HepG2 (cell line): ENCODE results near the gene ST6GALNAC3. TPM values are rescaled to one million over a fixed set of nuclear protein-coding genes. Genes with fewer than 3 reads are reported as not detected.

ENCODE experiments used
- ATAC-seq: fragments of 200-7000 bp; cut with Tn5 transposase; 3 replicates; pipeline ENCODE4 v1.9.1; 2020; ENCODE audit warnings: mild to moderate bottlenecking, moderate library complexity
- BruUV-seq: library from RNA; stranded (reverse); fragments of 400-500 nt; replicated peaks from 2 replicates; lab custom pipeline; 2021; lab: Mats Ljungman, UMichigan
- CTCF ChIA-PET: fragments of 300-600 bp; formaldehyde crosslinking; extraction: SDS; loops from one replicate; lab custom pipeline; 2021; ENCODE audit warnings: low total read pairs, inconsistent platforms, low intra/inter-chr PET ratio; lab: Yijun Ruan, JAX
- POLR2A ChIA-PET: fragments of 350-600 bp; sonication (Branson Sonifier 250); formaldehyde crosslinking; loops from one replicate; lab custom pipeline; 2020; ENCODE audit warnings: antibody characterized with exemption, inconsistent platforms; lab: Yijun Ruan, JAX
- DNase-seq: peaks from one replicate; pipeline ENCODE4 v3.0.0-alpha.2; 2015; ENCODE audit warnings: low spot score
- FAIRE-seq: peaks from 3 replicates; lab custom pipeline; 2011; peaks lifted over from hg19 to GRCh38; lab: Jason Lieb, UNC
- H2AFZ ChIP-seq: one replicate; pipeline ENCODE4 v1.6.1; 2011; ENCODE audit warnings: low read length, inconsistent platforms
- H3K27ac ChIP-seq: fragments of 300-600 bp; 3 replicates; pipeline ENCODE4 v1.8.0; 2011; ENCODE audit warnings: mixed run types, mild to moderate bottlenecking, mixed read lengths, low read length, inconsistent platforms; ENCODE audit not compliant: insufficient read depth; ENCODE audit errors: extremely low read length
- H3K27me3 ChIP-seq, 2 experiments: fragments of 200-600 bp in 1 of 2; 2 replicates in 1 of 2; 3 replicates in 1 of 2; pipeline versions ENCODE4 v1.6.0 to v1.8.0; 2011; ENCODE audit warnings: low read length in 2 of 2, mild to moderate bottlenecking in 2 of 2, moderate library complexity in 2 of 2, inconsistent platforms in 1 of 2; ENCODE audit not compliant: insufficient read depth in 2 of 2, control insufficient read depth in 1 of 2
- H3K36me3 ChIP-seq, 2 experiments: fragments of 200-600 bp in 1 of 2; replicated peaks in 1 of 2; 2 replicates in 1 of 2; 3 replicates in 1 of 2; pipeline versions ENCODE4 v1.5.1 to v1.8.0; 2011; ENCODE audit warnings: low read length in 2 of 2, inconsistent platforms in 1 of 2; ENCODE audit not compliant: insufficient read depth in 2 of 2, control insufficient read depth in 1 of 2
- H3K4me1 ChIP-seq: 2 replicates; pipeline ENCODE4 v1.5.1; 2012; ENCODE audit warnings: low read length, inconsistent platforms; ENCODE audit not compliant: insufficient read depth
- H3K4me2 ChIP-seq: 2 replicates; pipeline ENCODE4 v1.6.0; 2011; ENCODE audit warnings: low read depth, low read length, inconsistent platforms
- H3K4me3 ChIP-seq, 3 experiments: fragments of 200-600 bp in 1 of 3; sonication (generic), shearing (Covaris generic) in 1 of 3; replicated peaks in 1 of 3; 2 replicates each; pipeline ENCODE4 v1.5.1; 2011 to 2016; ENCODE audit warnings: low read length in 3 of 3, inconsistent platforms in 2 of 3, low read depth in 2 of 3, mild to moderate bottlenecking in 2 of 3, control low read depth in 1 of 3, mixed read lengths in 1 of 3; ENCODE audit not compliant: insufficient read depth in 1 of 3
- H3K79me2 ChIP-seq: one replicate; pipeline ENCODE4 v1.6.1; 2011; ENCODE audit warnings: low read length, inconsistent platforms; ENCODE audit not compliant: insufficient read depth
- H3K9ac ChIP-seq: 2 replicates; pipeline ENCODE4 v1.6.0; 2011; ENCODE audit warnings: mild to moderate bottlenecking, low read depth, low read length, inconsistent platforms; ENCODE audit not compliant: insufficient read depth
- H3K9me3 ChIP-seq: 2 replicates; pipeline ENCODE4 v1.5.1; 2012; ENCODE audit warnings: mild to moderate bottlenecking, low read length
- H4K20me1 ChIP-seq: 2 replicates; pipeline ENCODE4 v1.6.0; 2011; ENCODE audit warnings: inconsistent platforms, mild to moderate bottlenecking, low read length, moderate library complexity; ENCODE audit not compliant: insufficient read depth
- ATAD3A ChIP-seq: sonication (generic); formaldehyde crosslinking; IDR thresholded peaks from 2 replicates; pipeline ENCODE4 v1.4.0; 2020; ENCODE audit warnings: missing genetic modification reagents
- BCL6 ChIP-seq: IDR thresholded peaks from 2 replicates; pipeline ENCODE4 v1.6.1; 2016; ENCODE audit warnings: missing genetic modification reagents, missing compliant biosample characterization
- BHLHE40 ChIP-seq: IDR thresholded peaks from 2 replicates; pipeline ENCODE4 v1.6.1; 2011; ENCODE audit warnings: low read length, improper control_type of control experiment
- HNRNPUL1 ChIP-seq: fragments of 200-400 bp; formaldehyde crosslinking; IDR thresholded peaks from 2 replicates; pipeline ENCODE4 v1.6.1; 2017; ENCODE audit warnings: low read depth, mild to moderate bottlenecking, low read length, moderate library complexity
- HOXD1 ChIP-seq: sonication (generic); formaldehyde crosslinking; IDR thresholded peaks from 2 replicates; pipeline ENCODE4 v1.5.0; 2020; ENCODE audit warnings: missing genetic modification reagents
- MTF2 ChIP-seq: sonication (generic); formaldehyde crosslinking; IDR thresholded peaks from 2 replicates; pipeline ENCODE4 v1.5.0; 2020; ENCODE audit warnings: missing genetic modification reagents, borderline replicate concordance
- NPAS2 ChIP-seq: sonication (generic); formaldehyde crosslinking; IDR thresholded peaks from 2 replicates; pipeline ENCODE4 v1.8.0; 2022; ENCODE audit warnings: mild to moderate bottlenecking, missing genetic modification reagents, borderline replicate concordance
- XBP1 ChIP-seq: sonication (generic); formaldehyde crosslinking; IDR thresholded peaks from 2 replicates; pipeline ENCODE4 v1.5.0; 2020; ENCODE audit warnings: missing genetic modification reagents
- ZNF589 ChIP-seq: sonication (generic); formaldehyde crosslinking; conservative IDR thresholded peaks from 2 replicates; pipeline ENCODE4 v1.8.0; 2022; ENCODE audit warnings: mild to moderate bottlenecking, moderate library complexity, missing genetic modification reagents
- WGBS: methylation state at CpG from one replicate; pipeline ENCODE4 v1.1.6; 2017; ENCODE audit warnings: low lambda C conversion rate; 5-methylcytosine and 5-hydroxymethylcytosine counted together
- in situ Hi-C: cut with HindIII; loops from 2 replicates; pipeline ENCODE4 v1.10.0; 2017; ENCODE audit warnings: low pct_unique_long_range_greater_than_20kb; ENCODE audit not compliant: extremely low pct_ligation_motif_present
- intact Hi-C: fragments of 100-400 bp; cut with micrococcal nuclease; formaldehyde crosslinking; loops from one replicate; pipeline ENCODE4 v1.10.0; 2022; ENCODE audit not compliant: unreplicated experiment
- polyA plus RNA-seq, 8 experiments: library from polyadenylated mRNA; depleted of rRNA in 3 of 8; stranded (reverse) in 7 of 8; unstranded in 1 of 8; fragments of >200 nt; fragmentation: Illumina TruSeq in 4 of 8; extraction: Trizol in 4 of 8; gene quantifications; 2 replicates each; pipeline versions ENCODE4 v1.2.1 to v1.2.3, GENCODE V29; 2011 to 2016; ENCODE audit warnings: low read depth in 4 of 8, missing spikeins in 1 of 8, mixed read lengths in 1 of 8; ENCODE audit not compliant: insufficient read depth in 1 of 8
- total RNA-seq, 5 experiments: library from RNA; depleted of rRNA; stranded (reverse); fragments of >200 nt; fragmentation: Illumina TruSeq; extraction: Trizol; gene quantifications; 2 replicates each; pipeline ENCODE4 v1.2.3, GENCODE V29; 2016; ENCODE audit warnings: low read depth in 1 of 5
- TF ChIP-seq, protein P1 (sequence below): IDR thresholded peaks from 2 replicates; pipeline ENCODE4 v1.6.1; 2016; ENCODE audit warnings: mild to moderate bottlenecking

The ST6GALNAC3 gene
- total and polyA plus RNA-seq, 2 of the 13 experiments (the other 11 are each of a cell fraction or from before 2014, with no cell fraction given), result not detected

DNA sequence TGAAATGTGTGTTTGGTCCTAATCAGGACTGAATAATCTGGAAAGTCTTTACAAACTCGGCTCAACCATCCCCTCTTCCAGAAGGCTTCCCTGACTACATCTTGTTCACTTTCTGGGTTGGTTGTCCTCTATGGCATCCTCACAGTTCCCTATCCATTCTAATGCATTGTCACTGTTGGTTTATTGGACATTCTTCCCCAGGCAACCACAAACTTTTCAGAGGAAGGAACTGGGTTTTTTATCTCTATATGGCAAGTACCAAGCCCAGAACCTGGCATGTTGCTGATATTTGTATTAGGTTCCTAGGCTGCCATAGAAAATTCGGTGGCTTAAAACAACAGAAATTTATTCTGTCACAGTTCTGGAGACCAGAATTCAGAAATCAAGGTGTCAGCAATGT, 429.2 kb downstream of the ST6GALNAC3 start:
- no peaks in the 10 kb centered on the region for H3K79me2 ChIP-seq
- H3K9ac ChIP-seq, result no peak overlapping the region
- WGBS, result 4% methylated on average over 2 of the region's 2 CpGs
- no peak overlapping the region for H3K27ac ChIP-seq
- H3K4me2 ChIP-seq, result no peak overlapping the region
- ChIA-PET POLR2A (no interaction called here), CTCF (no interaction called here)
- DNase-seq (no peak), ATAC-seq (no peak), FAIRE-seq (no peak)
- no peaks in the 10 kb centered on the region for H4K20me1 ChIP-seq
- in situ Hi-C loops, result no loop called here
- H3K27me3 ChIP-seq, result peaks cover 0 to 2% of the 10 kb centered on the region in 2 experiments; a peak in 1 of 5 replicates
- intact Hi-C loops, result no loop called here
- H2AFZ ChIP-seq, result no peak overlapping the region
- H3K9me3 ChIP-seq, result no peaks in the 10 kb centered on the region
- H3K36me3 ChIP-seq, result no peaks in the 10 kb centered on the region
- BruUV-seq, result no TSS peak
- H3K4me3 ChIP-seq, result no peak overlapping the region
- H3K4me1 ChIP-seq, result no peaks in the 10 kb centered on the region
- TF ChIP-seq HOXD1, result no peak
- TF ChIP-seq NPAS2 (CRISPR knock-in tag), result no peak
- no peak for TF ChIP-seq MTF2 (CRISPR knock-in tag)
- no peak for TF ChIP-seq ZNF589
- TF ChIP-seq HNRNPUL1, result no peak
- no peak for TF ChIP-seq XBP1
- TF ChIP-seq, protein P1, sequence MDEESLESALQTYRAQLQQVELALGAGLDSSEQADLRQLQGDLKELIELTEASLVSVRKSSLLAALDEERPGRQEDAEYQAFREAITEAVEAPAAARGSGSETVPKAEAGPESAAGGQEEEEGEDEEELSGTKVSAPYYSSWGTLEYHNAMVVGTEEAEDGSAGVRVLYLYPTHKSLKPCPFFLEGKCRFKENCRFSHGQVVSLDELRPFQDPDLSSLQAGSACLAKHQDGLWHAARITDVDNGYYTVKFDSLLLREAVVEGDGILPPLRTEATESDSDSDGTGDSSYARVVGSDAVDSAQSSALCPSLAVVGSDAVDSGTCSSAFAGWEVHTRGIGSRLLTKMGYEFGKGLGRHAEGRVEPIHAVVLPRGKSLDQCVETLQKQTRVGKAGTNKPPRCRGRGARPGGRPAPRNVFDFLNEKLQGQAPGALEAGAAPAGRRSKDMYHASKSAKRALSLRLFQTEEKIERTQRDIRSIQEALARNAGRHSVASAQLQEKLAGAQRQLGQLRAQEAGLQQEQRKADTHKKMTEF, result no peak
- no peak for TF ChIP-seq BCL6 (CRISPR knock-in tag)
- TF ChIP-seq ATAD3A (CRISPR knock-in tag), result no peak
- TF ChIP-seq BHLHE40, result no peak
